ENCODE measurements around the gene RABEPK. TPM values are rescaled to one million over a fixed set of nuclear protein-coding genes. Genes with fewer than 3 reads are reported as not detected.
"Not testable (repeated sequence)": the region's sequence is repeated elsewhere in the genome, so short reads cannot be mapped to it uniquely, and the experiment has no call there.

The RABEPK gene
- total and polyA plus RNA-seq, 9 donors: 16.5 to 22.7 (median 18.0) TPM

- H3K36me3 ChIP-seq (ENCODE audit: control insufficient read depth, insufficient read depth, low read length); H3K27me3 ChIP-seq (ENCODE audit: control insufficient read depth, insufficient read depth, low read length); H3K27ac ChIP-seq (ENCODE audit: low read length); DNase-seq; H3K4me3 ChIP-seq (ENCODE audit: low read length); H3K4me1 ChIP-seq (ENCODE audit: control insufficient read depth, insufficient read depth, low read length); H3K9me3 ChIP-seq (replicated peaks; ENCODE audit: control insufficient read depth, low read depth, low read length): not testable (repeated sequence)
- WGBS (ENCODE audit: insufficient coverage): 91% methylated on average over 5 of the region's 7 CpGs
Observed at GRCh38 chr9:125264068-125264467, 63.7 kb downstream of the RABEPK start.

DNA sequence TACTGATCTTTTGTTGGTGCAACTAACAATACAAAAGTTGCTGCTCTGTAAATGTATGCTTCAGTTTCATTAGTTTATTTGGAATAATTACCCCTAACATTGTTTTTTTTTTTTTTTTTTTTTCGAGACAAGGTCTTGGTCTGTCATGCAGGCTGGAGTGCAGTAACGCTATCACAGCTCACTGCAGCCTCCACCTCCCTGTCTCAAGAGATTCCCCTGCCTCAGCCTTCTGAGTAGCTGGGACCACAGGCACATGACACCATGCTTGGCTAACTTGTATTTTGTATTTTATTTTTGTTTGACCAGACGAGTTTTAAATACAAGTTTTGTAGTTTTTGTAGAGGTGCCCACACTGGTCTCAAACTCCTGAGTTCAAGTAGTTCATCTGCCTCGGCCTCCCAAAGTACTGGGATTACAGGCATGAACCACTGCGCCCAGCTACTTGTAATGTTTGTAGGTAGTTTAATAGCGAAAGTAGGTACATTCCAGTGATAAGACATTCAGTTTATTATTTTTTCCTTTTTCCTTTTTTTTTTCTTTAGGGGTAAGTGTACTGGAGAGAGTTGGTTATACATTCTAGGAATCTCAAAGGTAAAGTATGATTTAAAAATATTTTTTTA, 68.2 kb downstream of the RABEPK start:
- peaks cover 6% of the 10 kb centered on the region for H3K36me3 ChIP-seq (ENCODE audit: control insufficient read depth, insufficient read depth, low read length)
- DNase-seq: no peak
- H3K9me3 ChIP-seq (replicated peaks; ENCODE audit: control insufficient read depth, low read depth, low read length): no peaks in the 10 kb centered on the region
- H3K4me3 ChIP-seq (ENCODE audit: low read length): no peak overlapping the region
- no peak overlapping the region for H3K27ac ChIP-seq (ENCODE audit: low read length)
- H3K4me1 ChIP-seq (ENCODE audit: control insufficient read depth, insufficient read depth, low read length): no peaks in the 10 kb centered on the region
- H3K27me3 ChIP-seq (ENCODE audit: control insufficient read depth, insufficient read depth, low read length): no peaks in the 10 kb centered on the region
- WGBS (ENCODE audit: insufficient coverage): no CpG with 5 or more reads among the region's 6 CpGs

DNA sequence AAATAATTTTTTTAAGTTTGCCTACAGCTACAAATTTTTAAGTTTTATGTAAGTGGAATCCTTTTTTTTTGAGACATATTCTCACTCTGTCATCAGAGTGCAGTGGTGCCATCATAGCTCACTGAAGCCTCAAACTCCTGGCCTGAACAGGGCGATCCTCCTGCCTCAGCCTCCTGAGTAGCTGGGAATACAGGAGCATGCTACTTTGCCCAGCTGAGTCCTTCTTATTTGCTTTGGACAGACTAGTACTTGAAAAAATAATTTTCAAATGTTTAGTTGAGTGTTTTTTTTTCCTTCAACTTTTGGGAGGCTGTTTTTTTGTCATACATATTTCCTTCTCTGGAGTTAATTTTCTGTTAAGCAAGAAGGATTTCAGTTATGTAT, 68.7 kb downstream of the RABEPK start:
- no CpG with 5 or more reads among the region's 1 CpG for WGBS (ENCODE audit: insufficient coverage)
- no peak overlapping the region for H3K4me3 ChIP-seq (ENCODE audit: low read length)
- H3K27me3 ChIP-seq (ENCODE audit: control insufficient read depth, insufficient read depth, low read length): no peaks in the 10 kb centered on the region
- peaks cover 6% of the 10 kb centered on the region for H3K36me3 ChIP-seq (ENCODE audit: control insufficient read depth, insufficient read depth, low read length)
- no peaks in the 10 kb centered on the region for H3K4me1 ChIP-seq (ENCODE audit: control insufficient read depth, insufficient read depth, low read length)
- H3K27ac ChIP-seq (ENCODE audit: low read length): no peak overlapping the region
- H3K9me3 ChIP-seq (replicated peaks; ENCODE audit: control insufficient read depth, low read depth, low read length): no peaks in the 10 kb centered on the region
- DNase-seq: no peak

- WGBS (ENCODE audit: insufficient coverage): no CpG with 5 or more reads among the region's 5 CpGs
- Histone ChIP-seq H3K9me3 (replicated peaks; ENCODE audit: control insufficient read depth, low read depth, low read length) (no peaks in the 10 kb centered on the region), H3K36me3 (ENCODE audit: control insufficient read depth, insufficient read depth, low read length) (peaks cover 6% of the 10 kb centered on the region), H3K4me3 (ENCODE audit: low read length) (no peak overlapping the region), H3K27me3 (ENCODE audit: control insufficient read depth, insufficient read depth, low read length) (no peaks in the 10 kb centered on the region), H3K4me1 (ENCODE audit: control insufficient read depth, insufficient read depth, low read length) (no peaks in the 10 kb centered on the region), H3K27ac (ENCODE audit: low read length) (no peak overlapping the region)
- no peak for DNase-seq
Observed at GRCh38 chr9:125271081-125271480, 70.7 kb downstream of the RABEPK start.

GRCh38 chr9:125272697-125273096, 72.4 kb downstream of the RABEPK start:
- Histone ChIP-seq H3K4me1 (ENCODE audit: control insufficient read depth, insufficient read depth, low read length) (no peaks in the 10 kb centered on the region), H3K36me3 (ENCODE audit: control insufficient read depth, insufficient read depth, low read length) (no peaks in the 10 kb centered on the region), H3K9me3 (replicated peaks; ENCODE audit: control insufficient read depth, low read depth, low read length) (no peaks in the 10 kb centered on the region), H3K27ac (ENCODE audit: low read length) (no peak overlapping the region), H3K27me3 (ENCODE audit: control insufficient read depth, insufficient read depth, low read length) (no peaks in the 10 kb centered on the region), H3K4me3 (ENCODE audit: low read length) (no peak overlapping the region)
- no CpG with 5 or more reads among the region's 3 CpGs for WGBS (ENCODE audit: insufficient coverage)
- peak; percentile 48 for DNase-seq

- no peaks in the 10 kb centered on the region for H3K36me3 ChIP-seq (ENCODE audit: control insufficient read depth, insufficient read depth, low read length)
- WGBS (ENCODE audit: insufficient coverage): 80% methylated on average over 1 of the region's 4 CpGs
- no peaks in the 10 kb centered on the region for H3K9me3 ChIP-seq (replicated peaks; ENCODE audit: control insufficient read depth, low read depth, low read length)
- H3K4me1 ChIP-seq (ENCODE audit: control insufficient read depth, insufficient read depth, low read length): no peaks in the 10 kb centered on the region
- no peak for DNase-seq
- no peaks in the 10 kb centered on the region for H3K27me3 ChIP-seq (ENCODE audit: control insufficient read depth, insufficient read depth, low read length)
- no peak overlapping the region for H3K4me3 ChIP-seq (ENCODE audit: low read length)
- H3K27ac ChIP-seq (ENCODE audit: low read length): no peak overlapping the region
Observed at GRCh38 chr9:125276771-125277170, 76.4 kb downstream of the RABEPK start.

GRCh38 chr9:125277411-125277810, 77.1 kb downstream of the RABEPK start:
- no peak for DNase-seq
- H3K9me3 ChIP-seq (replicated peaks; ENCODE audit: control insufficient read depth, low read depth, low read length): no peaks in the 10 kb centered on the region
- no peak overlapping the region for H3K27ac ChIP-seq (ENCODE audit: low read length)
- no peaks in the 10 kb centered on the region for H3K27me3 ChIP-seq (ENCODE audit: control insufficient read depth, insufficient read depth, low read length)
- no peaks in the 10 kb centered on the region for H3K36me3 ChIP-seq (ENCODE audit: control insufficient read depth, insufficient read depth, low read length)
- H3K4me1 ChIP-seq (ENCODE audit: control insufficient read depth, insufficient read depth, low read length): no peaks in the 10 kb centered on the region
- H3K4me3 ChIP-seq (ENCODE audit: low read length): no peak overlapping the region

DNA sequence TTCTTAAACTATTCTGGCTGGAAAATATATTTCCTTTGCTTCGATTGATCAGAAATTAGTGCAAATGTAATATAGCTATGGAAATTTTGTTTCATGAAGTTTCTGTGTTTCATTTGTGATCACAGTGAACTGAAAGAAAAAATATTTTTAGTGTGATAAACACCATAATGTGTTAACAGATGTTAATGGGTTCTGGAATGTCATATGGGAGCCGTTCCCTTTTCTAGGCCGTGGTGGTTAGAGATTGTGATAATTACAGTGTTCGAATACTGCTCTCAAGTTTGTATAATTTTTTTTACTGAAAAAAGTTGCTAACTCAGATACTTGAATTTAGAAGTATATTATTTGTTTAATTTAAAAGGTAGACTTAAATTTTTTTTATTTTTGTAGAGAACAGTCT, 80.6 kb downstream of the RABEPK start:
- Histone ChIP-seq H3K4me3 (ENCODE audit: low read length) (no peak overlapping the region), H3K4me1 (ENCODE audit: control insufficient read depth, insufficient read depth, low read length) (no peaks in the 10 kb centered on the region), H3K27ac (ENCODE audit: low read length) (no peak overlapping the region), H3K9me3 (replicated peaks; ENCODE audit: control insufficient read depth, low read depth, low read length) (no peaks in the 10 kb centered on the region), H3K36me3 (ENCODE audit: control insufficient read depth, insufficient read depth, low read length) (no peaks in the 10 kb centered on the region), H3K27me3 (ENCODE audit: control insufficient read depth, insufficient read depth, low read length) (no peaks in the 10 kb centered on the region)
- no CpG with 5 or more reads among the region's 4 CpGs for WGBS (ENCODE audit: insufficient coverage)
- no peak for DNase-seq

Other genes with a start within 250 kb of the RABEPK start
- 14.5 TPM for gene SCAI, start 57.0 kb upstream of the RABEPK start, total RNA-seq
- gene SCAI, start 57.0 kb upstream of the RABEPK start, polyA plus RNA-seq (ENCODE audit: insufficient read depth in 1 of 8, insufficient read length in 8 of 8, low replicate concordance in 1 of 8): 1 to 10 TPM; 4.6 to 8.6 (median 7.3) TPM
- gene PPP6C, start 10.7 kb upstream of the RABEPK start, total RNA-seq: 25.9 TPM
- 10 to 100 TPM; 29.8 to 34.3 (median 31.5) TPM for gene PPP6C, start 10.7 kb upstream of the RABEPK start, polyA plus RNA-seq (ENCODE audit: insufficient read depth in 1 of 8, insufficient read length in 8 of 8, low replicate concordance in 1 of 8)
- gene HSPA5, start 40.8 kb downstream of the RABEPK start, total RNA-seq: 41.0 TPM
- gene HSPA5, start 40.8 kb downstream of the RABEPK start, polyA plus RNA-seq (ENCODE audit: insufficient read depth in 1 of 8, insufficient read length in 8 of 8, low replicate concordance in 1 of 8): 100 to 1,000 TPM; 152 to 266 (median 178) TPM
- 27.5 TPM for gene GAPVD1, start 61.3 kb downstream of the RABEPK start, total RNA-seq
- gene GAPVD1, start 61.3 kb downstream of the RABEPK start, polyA plus RNA-seq (ENCODE audit: insufficient read depth in 1 of 8, insufficient read length in 8 of 8, low replicate concordance in 1 of 8): 10 to 100 TPM; 13.6 to 24.3 (median 17.5) TPM